HG03175 (cell line): ENCODE results near the gene FAAP100.

Source experiments
- ATAC-seq: cut with Tn5 transposase; IDR thresholded peaks from one replicate; pipeline ENCODE4 v1.9.1; 2021; ENCODE audit warnings: mild to moderate bottlenecking, moderate library complexity; ENCODE audit not compliant: unreplicated experiment

The FAAP100 gene

DNA sequence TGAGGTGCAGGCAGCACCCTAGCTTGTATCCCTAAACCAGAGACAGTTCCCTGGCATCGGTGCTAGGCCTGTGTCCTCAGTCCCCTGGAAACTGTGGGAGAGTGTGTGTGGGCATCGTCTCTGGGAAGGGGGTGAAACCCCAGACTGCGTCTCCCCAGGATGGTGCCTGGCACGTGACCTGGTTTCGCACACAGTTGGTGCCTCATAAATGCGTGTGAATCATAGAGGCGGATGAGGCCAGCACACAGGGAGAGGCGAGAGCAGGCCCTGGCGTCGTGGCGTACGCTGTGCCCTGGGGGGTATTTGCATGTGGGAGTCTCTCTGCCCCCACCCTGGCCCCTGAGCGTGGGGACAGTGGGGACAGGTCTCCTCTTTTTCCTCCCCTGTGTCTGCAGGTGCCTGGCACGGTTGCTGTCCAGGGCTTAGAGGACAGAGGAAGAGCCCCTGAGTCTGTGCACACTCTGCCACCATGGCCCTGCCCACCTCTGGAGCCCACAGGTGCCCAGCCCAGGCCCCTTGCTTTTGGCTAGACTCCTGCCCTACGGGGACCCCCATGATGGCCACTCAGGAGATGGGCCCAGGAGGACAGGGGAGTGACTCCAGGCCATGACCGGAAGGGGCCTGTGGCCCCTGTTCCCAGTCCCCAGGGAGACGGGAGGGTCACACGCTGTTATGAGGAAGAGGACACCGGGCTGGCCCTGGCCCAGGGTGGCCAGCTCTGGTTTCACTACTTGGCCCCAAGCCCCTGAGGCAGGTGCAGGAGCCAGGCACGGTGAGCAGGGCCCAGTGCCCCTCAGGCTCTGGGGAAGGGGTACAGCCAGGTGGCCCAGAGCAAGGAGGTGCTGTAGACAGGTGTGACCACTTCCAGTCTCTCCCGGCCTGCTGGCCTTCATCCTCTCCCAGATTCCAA is 25.2 kb downstream of the FAAP100 start:
- no peak for ATAC-seq

DNA sequence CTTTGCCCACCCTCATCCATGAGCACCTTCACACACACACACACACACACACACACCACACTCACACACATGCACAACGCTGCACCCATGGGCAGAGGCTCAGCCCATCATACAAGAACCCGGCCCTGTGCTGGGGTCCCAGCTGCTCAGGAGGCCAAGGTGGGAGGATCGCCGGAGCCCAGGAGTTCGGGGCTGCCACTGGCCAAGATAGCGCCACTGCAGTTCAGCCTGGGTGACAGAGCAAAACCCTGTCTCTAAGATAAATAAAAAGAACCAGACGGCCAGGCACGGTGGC is 27.3 kb downstream of the FAAP100 start:
- no peak for ATAC-seq

DNA sequence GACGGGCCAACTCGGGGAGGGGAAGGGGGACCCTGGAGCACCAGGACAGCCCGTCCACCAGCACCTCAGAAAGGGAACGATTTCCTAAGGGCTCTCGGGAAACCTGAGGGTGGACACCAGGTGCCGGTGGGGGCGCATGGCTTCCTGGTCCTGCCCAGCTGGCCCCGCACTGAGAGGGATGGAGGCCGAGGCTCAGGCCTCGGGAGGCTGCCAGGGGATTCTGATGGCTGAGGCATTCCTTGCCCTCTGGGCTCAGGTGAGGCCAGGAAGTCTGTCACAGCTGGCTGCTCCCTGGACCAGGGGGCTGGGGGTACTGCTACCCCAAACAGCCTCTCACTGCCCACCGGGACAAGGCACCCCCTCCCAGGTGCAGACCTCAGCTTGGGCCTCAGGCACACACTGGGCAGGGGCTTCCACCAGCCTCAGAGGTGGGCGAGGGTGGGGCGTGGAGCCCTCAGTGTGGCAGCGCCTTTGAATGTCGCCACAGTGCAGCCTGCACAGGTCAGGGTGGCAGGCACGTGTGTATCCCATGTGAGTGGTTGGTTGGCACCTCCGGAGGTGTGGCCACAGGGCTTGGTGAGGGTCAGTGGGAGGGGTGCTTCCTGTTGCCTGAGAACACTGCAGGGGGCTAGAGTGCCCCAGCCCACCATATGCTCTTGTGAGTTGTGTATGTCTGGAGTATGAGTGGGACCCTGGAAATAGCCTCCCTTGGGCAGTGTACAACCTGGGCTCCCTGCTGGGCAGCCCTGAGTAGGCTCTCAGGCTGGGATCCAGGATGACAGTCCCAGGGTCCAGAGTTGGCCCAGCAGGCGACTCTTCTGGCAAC is 27.9 kb downstream of the FAAP100 start:
- ATAC-seq: no peak

DNA sequence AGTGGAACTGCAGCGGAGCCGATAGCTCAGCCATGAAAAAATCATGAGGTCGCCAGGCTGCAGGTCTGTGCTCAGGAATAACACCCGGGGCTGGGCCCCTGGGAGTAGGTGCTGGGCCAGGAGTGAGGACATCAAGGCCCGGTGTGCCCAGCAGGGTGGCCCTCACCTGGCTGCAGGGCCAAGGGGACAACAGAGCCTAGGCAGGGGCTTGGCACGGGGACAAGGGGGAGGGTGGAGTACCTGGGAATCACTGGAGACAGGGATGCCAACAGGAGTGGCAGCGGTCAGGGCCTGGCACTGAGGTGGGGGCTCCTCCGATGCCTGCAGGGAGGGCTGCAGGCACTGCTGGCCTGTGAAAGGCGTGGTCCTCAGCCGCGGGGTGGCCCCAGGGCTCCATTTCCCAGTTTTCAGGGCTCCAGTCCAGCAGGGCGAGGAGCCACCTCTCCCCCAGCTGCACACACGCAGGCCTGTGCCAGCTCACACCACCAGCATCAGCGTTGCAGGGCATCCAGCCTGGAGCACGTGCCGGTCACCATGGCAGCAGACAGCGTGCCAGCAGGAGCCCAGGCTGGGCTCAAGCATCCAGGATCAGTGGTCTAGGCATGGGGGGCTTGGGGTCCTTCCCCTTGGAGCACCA is 28.6 kb downstream of the FAAP100 start:
- no peak for ATAC-seq

DNA sequence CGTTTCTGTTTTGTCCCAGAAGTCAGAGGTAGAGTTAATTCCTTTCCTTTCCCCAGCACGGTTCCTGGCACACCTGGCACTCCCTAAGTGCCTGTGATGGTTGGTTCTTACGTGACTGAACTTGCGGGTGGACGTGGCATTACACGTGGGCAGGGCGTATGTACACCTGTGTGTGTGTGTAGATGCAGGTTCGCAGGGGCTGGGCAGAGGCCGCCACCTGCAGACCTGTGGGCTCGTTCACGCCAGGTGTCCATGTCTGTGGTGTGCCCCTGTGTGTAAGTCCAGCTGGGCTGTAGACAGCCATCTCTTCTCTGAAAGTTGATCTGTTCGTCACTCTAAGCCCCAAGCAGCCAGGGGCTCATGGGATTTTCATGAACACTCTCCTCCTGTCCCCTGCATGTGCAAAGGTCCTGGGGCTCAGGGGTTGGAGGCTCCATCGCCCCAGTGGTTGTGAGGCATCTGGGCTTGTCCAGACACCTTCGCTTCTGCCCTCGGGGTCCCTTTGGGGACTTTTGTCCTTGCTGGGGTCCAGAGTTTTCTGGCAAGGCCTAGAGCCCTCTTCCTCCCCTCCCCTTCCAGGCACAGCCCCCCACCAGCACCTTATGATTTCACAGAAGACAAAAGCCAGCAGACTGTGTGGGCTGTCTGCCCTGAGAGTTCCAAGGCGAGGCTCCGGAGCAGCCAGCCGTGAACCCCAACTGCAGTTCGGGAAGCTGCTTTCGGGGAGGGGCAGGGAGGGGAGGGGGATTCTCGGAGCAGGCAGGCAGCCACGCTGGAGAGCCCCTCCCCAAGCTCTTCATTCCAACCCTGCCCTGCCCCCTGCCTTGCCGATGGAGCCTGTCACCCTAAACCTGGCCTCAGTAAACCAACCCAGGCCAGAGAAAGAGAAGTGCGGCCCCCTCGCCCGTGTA is 29.4 kb downstream of the FAAP100 start:
- ATAC-seq: no peak

DNA sequence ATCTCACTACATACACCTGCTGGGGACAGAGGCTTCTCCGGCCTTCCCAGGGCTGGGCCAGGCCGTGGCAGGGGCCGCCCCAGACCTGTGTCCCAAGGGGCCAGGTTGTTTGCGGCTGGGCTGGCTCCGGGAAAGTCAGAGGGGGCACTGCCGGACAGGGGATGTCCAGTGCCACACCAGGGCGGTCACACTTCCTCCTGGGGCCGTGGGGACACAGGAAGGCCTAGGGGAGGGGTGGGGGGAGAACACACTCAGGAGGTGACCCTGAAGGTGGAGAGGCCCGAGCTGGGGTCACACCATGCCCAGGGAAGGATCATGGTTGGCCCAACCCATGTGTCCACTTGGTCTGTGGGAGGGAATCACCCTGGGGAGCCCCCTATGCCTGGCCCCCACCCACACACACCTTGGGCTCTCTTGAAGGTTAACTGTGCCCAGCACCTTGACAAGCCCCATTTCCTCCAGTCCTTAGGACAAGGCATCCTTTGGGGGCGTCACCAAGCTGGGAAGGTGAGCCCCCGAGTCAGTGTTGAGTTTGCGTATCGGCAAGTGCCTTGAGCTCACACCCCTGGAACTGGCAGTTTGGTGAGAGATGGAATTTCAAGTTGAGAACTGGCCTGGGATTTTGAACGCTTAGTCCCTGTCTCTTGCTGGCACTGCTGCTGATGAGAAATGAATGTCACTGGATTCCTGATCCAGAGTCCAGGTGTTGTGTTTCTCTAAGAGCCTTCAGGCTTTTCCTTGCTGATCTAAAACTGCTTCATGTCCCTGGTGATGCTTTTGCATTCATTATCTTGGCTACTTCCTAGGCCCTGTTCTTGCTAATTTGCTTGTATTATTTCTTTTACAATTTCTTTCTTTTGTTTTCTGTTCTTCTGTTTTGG is 31.9 kb downstream of the FAAP100 start:
- no peak for ATAC-seq

DNA sequence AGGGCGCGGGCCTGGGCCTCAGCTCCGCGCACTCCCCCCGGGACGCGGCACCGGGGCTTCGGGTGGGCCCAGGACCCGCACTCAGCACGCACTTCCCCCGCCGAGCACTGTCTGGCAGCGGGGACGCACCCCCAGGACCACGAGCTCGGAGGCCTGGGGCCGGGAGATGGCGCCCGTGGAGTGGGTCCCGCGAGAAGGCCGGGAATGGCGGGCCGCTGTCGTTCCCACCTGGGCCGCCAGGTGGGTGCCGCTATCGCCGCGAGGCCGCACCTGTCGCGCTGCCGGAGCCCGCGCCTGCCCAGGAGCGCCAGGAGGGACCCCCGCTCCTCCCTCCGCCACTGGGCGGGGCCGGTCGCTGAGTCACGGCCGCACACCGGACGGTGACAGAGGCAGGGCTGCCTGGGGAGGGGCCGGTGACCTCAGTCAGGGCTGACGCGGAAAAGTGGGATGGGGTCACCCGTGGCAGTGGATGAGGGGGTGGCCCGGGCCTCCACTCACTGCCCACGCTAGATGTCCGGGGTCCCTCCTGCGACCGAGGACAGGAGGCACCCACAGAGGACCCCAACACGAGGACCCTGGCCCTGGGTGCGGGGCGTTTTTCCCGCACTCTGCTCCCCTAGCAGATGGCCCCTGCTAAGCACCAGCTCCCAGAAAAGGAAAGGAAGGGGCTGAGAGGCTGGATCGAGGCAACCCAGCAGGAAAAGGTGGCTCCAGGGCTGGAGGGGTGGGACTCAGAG is 32.7 kb downstream of the FAAP100 start:
- ATAC-seq: no peak

DNA sequence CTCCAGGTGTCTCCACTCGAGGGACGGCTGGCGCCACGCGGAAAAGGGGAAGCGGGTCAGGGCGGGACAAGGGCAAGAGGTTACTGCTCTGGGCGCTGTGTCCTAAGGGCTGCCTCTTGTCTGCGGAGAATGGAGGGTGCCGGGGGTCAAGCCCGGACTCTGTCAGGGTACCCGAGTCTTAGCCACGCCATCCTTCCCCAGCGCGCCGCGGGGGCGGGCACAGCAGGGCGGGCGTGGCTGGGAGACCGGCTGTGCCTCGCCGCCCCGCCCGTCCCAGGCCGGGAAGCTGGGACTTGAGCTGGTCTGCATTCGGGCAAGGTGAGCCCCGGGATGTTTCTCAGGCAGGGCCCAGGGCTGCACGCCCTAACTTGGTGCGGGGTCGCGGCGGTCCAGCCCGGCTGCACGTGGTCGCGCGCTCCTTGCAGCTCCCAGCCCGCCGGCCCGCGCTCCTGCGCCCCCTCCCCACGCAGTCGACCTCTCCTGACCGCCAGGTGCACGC is 33.3 kb downstream of the FAAP100 start:
- ATAC-seq: no peak

DNA sequence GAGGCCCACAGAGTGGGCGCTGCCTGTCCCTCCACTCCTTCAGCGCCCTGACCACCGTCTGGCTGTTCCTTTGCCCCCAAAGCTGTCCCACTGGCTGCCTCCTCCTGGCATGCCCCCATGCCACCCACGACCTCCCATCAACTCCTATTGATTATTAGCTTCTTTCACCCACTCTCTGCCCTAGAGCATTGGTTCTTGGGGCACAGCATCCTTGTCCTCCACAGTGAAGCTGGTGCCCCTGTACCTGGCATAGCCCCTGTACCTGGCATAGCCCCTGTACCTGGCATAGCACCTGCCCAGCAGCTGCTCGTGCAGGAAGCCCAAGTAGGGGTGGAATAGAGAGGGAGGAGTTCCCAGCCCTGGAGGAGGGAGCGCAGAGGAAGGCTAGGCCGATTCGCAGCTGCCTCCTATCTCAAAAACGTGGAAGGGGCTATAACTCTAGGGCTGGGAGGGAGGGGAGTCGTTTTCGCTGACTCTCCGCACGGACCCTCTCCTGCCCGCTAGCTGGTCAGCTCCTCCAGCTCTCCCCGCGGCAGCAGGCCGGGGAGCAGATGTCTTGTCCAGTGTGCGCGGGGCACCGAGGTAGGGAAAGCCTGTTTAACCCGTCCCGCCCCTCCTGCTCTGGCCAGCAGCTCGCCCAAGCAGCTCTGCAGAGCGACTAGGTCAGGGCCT is 33.9 kb downstream of the FAAP100 start:
- no peak for ATAC-seq

DNA sequence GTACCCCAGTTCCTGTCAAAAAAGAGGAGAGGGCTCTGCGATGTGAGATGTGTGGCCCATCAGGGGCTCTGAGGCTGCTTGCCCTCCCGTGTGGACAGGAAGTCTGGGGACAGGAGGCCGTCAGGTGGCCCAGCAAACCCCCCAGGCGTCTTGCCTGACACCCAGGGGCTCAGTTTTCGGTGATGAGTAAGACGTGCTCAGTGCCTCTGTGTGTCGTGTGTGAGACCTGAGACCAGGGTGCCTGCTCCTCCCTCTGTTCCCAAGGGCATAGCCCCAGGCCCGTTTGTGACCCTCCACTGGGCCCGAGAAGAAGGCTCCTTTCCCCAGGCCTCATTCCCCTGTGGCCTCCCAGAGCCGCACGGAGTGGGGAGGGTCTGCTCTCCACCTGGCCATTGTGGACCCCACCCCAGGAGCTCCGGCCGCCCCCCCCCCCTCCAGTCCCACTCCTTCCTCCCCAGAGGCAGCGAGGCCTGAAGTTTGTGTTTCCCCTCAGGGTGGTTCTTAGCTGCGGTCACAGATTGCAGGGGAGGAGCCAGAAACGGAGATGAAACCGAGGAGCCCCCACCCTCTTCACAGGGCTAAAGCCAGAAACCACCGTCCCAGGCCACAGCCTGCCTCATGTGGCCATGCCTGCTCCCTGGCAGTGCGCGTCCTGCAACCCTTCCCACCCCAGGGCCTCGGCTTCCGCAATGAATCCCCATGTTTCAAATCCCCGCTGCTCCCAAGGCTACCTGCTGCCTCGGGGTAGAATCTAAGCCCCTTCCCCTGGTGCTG is 34.6 kb downstream of the FAAP100 start:
- ATAC-seq: peak; percentile 38

DNA sequence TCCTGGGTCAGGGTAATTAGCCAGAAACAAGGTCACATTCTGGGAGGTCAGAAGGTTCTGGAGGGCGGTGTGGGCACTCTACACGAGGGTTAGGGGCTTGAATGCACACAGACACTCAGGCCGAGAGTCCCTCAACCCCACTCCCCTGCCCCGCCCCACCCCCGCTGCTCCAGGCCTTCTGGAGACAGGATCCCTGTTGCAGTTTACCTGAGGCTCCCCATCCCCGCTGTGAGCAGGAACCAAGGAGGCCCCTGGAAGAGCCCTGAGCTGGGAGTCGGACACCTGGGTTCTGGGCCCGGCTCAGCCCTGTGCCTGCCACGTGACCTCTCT is 35.2 kb downstream of the FAAP100 start:
- no peak for ATAC-seq

DNA sequence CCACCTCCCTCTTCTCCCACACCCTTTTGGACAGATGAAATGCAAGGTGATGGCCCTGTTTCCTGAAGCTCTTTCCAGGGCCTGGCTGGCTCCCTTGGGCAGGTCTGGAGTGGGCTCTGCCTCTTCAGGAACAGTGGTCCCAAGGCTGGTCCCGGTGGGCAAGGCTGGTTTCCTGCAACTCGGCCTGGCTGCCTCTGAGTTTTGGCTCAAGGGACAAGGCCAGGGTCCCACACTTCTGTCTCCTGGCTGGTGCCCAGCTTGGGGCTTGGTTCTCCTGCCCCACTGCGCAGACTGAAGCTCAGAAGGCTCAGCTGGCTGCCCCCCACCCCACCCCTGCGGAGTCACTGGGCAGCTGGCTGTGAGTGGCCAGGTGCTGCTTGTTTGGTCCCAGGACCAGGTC is 35.7 kb downstream of the FAAP100 start:
- no peak for ATAC-seq

DNA sequence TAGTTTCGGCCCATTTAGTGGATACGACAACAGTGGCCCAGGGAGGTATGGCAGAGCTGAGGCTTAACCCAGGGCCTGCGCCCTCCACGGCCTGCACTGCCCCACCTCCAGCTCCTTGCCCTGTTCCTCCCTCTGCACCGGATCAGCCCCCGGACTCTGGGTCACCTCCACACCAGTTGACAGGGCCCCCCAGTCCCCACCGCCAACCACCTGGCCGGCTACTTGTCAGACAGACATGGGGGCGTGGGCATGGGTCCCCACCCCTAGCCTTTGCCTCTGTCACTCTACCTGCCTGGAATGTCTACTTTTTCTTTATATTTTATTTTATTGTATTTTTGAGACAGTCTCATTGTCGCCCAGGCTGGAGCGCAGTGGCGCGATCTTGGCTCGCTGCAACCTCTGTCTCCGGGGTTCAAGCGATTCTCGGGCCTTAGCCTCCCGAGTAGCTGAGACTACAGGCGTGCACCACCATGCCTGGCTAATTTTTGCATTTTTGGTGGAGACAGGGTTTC is 36.6 kb downstream of the FAAP100 start:
- no peak for ATAC-seq

DNA sequence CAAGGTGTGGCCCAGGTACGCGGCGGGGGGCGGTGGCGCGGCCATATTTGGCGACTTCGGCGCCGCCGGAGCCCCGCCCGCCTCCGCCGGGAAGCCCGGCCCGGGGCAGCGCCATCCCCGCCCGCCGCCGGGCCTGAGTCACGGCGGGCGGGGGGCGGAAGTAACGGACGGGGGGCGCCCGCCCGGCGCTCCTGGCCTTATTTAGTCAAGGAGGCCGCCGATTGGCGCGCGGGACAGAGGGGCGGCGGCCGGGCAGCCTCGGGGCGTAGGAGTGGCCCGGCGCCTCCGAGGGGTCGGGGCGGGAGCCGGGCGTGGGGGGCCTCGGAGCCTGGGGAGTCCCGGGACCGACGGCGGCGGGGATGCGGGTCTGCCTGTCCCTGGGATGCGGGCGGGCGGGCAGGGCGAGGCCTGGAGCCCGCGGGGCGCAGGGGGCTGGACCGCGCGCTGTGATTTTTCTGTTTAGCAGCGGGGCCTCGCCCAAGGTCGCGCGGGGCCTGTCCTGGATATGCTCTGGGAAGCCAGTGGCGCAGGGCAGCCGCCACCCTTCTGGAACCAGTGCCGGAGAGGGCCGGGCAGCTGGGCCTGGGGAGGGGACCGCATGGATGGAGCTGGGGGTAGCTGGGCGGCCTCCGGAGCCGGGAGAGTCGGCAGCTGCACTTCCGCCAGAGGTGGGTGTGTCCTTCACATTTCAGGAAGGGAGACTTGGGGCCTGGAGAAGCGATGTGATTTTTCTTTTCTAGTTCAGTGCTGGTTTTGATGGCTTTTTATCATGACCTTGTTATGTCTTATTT is 37.2 kb downstream of the FAAP100 start:
- ATAC-seq: no peak

DNA sequence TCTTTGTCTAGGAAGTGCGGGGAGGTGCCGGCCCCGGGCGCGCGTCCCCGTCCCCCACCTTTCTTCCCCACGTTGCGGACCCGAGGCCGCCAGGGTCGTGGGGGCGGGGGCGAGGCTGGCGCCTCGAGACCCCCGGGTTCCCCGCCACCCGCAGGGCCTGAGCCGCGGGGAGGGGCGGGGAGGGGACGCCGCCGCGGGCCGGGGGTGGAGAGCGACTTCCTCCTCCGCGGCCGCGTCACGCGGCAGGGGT is 37.7 kb downstream of the FAAP100 start:
- no peak for ATAC-seq

DNA sequence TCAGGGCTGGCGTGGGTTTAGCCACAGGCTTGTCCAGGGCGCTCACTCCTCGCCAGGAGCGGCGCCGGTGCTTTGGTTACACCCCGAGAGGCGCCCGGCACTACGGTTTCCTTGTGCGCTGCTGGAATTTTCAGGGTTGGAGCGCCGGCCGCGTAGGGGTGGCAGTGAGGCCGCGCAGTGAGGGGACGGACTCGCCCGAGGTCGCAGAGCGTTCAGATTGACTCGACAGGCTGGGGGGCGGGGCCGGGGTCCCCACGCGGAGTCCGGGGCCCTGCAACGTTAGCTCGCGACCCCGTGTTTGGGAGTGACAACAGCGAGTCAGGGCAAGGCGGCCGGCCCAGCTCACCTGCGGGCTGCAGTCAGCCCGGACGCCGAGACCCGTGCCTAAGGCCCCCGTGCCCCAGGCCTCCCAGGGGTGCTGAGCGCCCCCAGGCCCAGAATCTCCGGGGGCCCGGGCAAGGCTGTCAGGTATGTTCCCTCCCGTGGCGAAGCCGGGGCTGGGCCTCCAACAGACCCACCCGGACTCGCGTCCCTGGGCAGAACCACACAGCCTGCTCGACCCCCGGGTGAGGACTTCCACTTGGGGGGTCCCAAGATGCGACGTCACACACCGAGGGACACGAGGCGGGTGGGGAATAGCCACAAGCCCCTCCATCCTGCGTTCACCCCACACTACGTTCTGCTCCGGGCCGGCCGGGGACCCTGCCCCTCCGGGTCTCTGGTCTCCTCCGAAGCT is 38.2 kb downstream of the FAAP100 start:
- ATAC-seq: no peak
